ENCODE data around the gene COL9A1. TPM values are rescaled to one million over a fixed set of nuclear protein-coding genes. Genes with fewer than 3 reads are reported as not detected.

Gene COL9A1
- total and polyA plus RNA-seq, 7 donors, result 0.28 to 1.1 (median 0.52) TPM; not detected in 2

- WGBS, 2 donors, result 84 to 88% methylated on average over 2 of the region's 2 CpGs
- Histone ChIP-seq H3K4me1 (peaks cover 0 to 6% (median 5%) of the 10 kb centered on the region in 4 donors), H3K27ac (no peak overlapping the region), H3K9me3 (no peaks in the 10 kb centered on the region), H3K4me3 (no peak overlapping the region), H3K36me3 (no peaks in the 10 kb centered on the region), H3K27me3 (peaks cover 0 to 26% (median 15%) of the 10 kb centered on the region in 3 donors)
- DNase-seq, result no peak
- TF ChIP-seq EP300 (IDR thresholded peaks at IDR 0.05) (no peak), CTCF (IDR thresholded peaks at IDR 0.05) (no peak), POLR2A (IDR thresholded peaks at IDR 0.05) (no peak), POLR2AphosphoS5 (IDR thresholded peaks at IDR 0.05) (no peak)
- intact Hi-C loops (cut with DNase I), result no loop called here
Observed at GRCh38 chr6:70277470-70277869, 25.4 kb downstream of the COL9A1 start.

GRCh38 chr6:70274338-70274737 lies 28.5 kb downstream of the COL9A1 start:
- no peak for TF ChIP-seq EP300 (IDR thresholded peaks at IDR 0.05)
- no peak for TF ChIP-seq POLR2AphosphoS5 (IDR thresholded peaks at IDR 0.05)
- no peak for TF ChIP-seq POLR2A (IDR thresholded peaks at IDR 0.05)
- TF ChIP-seq CTCF (IDR thresholded peaks at IDR 0.05), result no peak
- 87 to 90% methylated on average over 4 of the region's 4 CpGs for WGBS, 2 donors
- H3K4me3 ChIP-seq, result no peak overlapping the region
- intact Hi-C loops (cut with DNase I), result no loop called here
- peaks cover 0 to 3% (median 0%) of the 10 kb centered on the region in 4 donors for H3K4me1 ChIP-seq
- H3K27me3 ChIP-seq, result no peaks in the 10 kb centered on the region
- no peaks in the 10 kb centered on the region for H3K36me3 ChIP-seq
- H3K9me3 ChIP-seq, result no peaks in the 10 kb centered on the region
- DNase-seq, result no peak
- no peak overlapping the region for H3K27ac ChIP-seq

- H3K4me3 ChIP-seq, result no peak overlapping the region
- intact Hi-C loops (cut with DNase I), result no loop called here
- no peak for TF ChIP-seq POLR2A (IDR thresholded peaks at IDR 0.05)
- TF ChIP-seq CTCF (IDR thresholded peaks at IDR 0.05), result no peak
- H3K27ac ChIP-seq, result no peak overlapping the region
- no peaks in the 10 kb centered on the region for H3K36me3 ChIP-seq
- H3K4me1 ChIP-seq, result peaks cover 0 to 3% (median 0%) of the 10 kb centered on the region in 4 donors
- WGBS, 2 donors, result 12 to 43% methylated on average over 2 of the region's 2 CpGs
- H3K9me3 ChIP-seq, result no peaks in the 10 kb centered on the region
- no peaks in the 10 kb centered on the region for H3K27me3 ChIP-seq
- no peak for DNase-seq
Observed at GRCh38 chr6:70272071-70272470, 30.8 kb downstream of the COL9A1 start.

- WGBS, 2 donors, result 41 to 53% methylated on average over 8 of the region's 8 CpGs
- H3K36me3 ChIP-seq, result no peaks in the 10 kb centered on the region
- H3K9me3 ChIP-seq, result no peaks in the 10 kb centered on the region
- TF ChIP-seq POLR2A (IDR thresholded peaks at IDR 0.05), result no peak
- no peak for TF ChIP-seq POLR2AphosphoS5 (IDR thresholded peaks at IDR 0.05)
- TF ChIP-seq CTCF (IDR thresholded peaks at IDR 0.05), result no peak
- no peak for TF ChIP-seq EP300 (IDR thresholded peaks at IDR 0.05)
- DNase-seq, result no peak
- no peak overlapping the region for H3K27ac ChIP-seq
- peaks cover 0 to 3% (median 0%) of the 10 kb centered on the region in 4 donors for H3K4me1 ChIP-seq
- no peak overlapping the region for H3K4me3 ChIP-seq
- intact Hi-C loops (cut with DNase I), result no loop called here
- no peaks in the 10 kb centered on the region for H3K27me3 ChIP-seq
Observed at GRCh38 chr6:70270287-70271005, 32.4 kb downstream of the COL9A1 start.

GRCh38 chr6:70266142-70266541 lies 36.7 kb downstream of the COL9A1 start:
- no peaks in the 10 kb centered on the region for H3K9me3 ChIP-seq
- H3K4me3 ChIP-seq, result no peak overlapping the region
- no peak for TF ChIP-seq EP300 (IDR thresholded peaks at IDR 0.05)
- no peak for TF ChIP-seq POLR2AphosphoS5 (IDR thresholded peaks at IDR 0.05)
- no peak for TF ChIP-seq CTCF (IDR thresholded peaks at IDR 0.05)
- TF ChIP-seq POLR2A (IDR thresholded peaks at IDR 0.05), result no peak
- intact Hi-C loops (cut with DNase I), result no loop called here
- H3K36me3 ChIP-seq, result no peaks in the 10 kb centered on the region
- no peaks in the 10 kb centered on the region for H3K27me3 ChIP-seq
- no peaks in the 10 kb centered on the region for H3K4me1 ChIP-seq
- 9 to 40% methylated on average over 2 of the region's 2 CpGs for WGBS, 2 donors
- no peak for DNase-seq
- H3K27ac ChIP-seq, result no peak overlapping the region
